NCI-H82 treated with DMSO at 0.1 percent for 48 hours (cell line): ENCODE data around the gene RAI14.
"Not testable (repeated sequence)": the region's sequence is repeated elsewhere in the genome, so short reads cannot be mapped to it uniquely, and the experiment has no call there.

Experiments
- DNase-seq: peaks from one replicate; lab custom pipeline; 2025; ENCODE audit not compliant: unreplicated experiment; lab: John Stamatoyannopoulos, UW

The RAI14 gene

GRCh38 chr5:34758514-34758913 is 102.4 kb downstream of the RAI14 start:
- DNase-seq, result no peak

GRCh38 chr5:34759213-34759612 is 103.1 kb downstream of the RAI14 start:
- not testable (repeated sequence) for DNase-seq

DNA sequence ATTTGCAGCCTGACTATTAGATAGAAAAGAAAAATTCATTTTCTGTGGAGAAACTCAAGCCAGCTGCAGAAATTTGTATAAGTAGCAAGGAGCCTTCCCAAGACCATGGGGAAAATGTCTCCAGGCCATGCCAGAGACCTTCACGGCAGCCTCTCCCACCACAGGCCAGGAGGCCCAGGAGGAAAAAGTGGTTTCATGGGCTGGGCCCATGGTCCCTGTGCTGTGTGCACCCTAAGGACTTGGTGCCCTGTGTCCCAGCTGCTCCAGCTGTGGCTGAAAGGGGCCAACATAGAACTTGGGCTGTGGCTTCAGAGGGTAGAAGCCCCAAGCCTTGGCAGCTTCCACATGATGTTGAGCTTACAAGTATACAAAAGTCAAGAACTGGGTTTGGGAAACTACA is 109.5 kb downstream of the RAI14 start:
- DNase-seq, result no peak

- DNase-seq, result no peak
Observed at GRCh38 chr5:34767180-34767579, 111.1 kb downstream of the RAI14 start.

GRCh38 chr5:34770486-34770885 is 114.4 kb downstream of the RAI14 start:
- no peak for DNase-seq

- no peak for DNase-seq
Observed at GRCh38 chr5:34771076-34771475, 114.9 kb downstream of the RAI14 start.

GRCh38 chr5:34772267-34773098 is 116.4 kb downstream of the RAI14 start:
- DNase-seq, result no peak

DNA sequence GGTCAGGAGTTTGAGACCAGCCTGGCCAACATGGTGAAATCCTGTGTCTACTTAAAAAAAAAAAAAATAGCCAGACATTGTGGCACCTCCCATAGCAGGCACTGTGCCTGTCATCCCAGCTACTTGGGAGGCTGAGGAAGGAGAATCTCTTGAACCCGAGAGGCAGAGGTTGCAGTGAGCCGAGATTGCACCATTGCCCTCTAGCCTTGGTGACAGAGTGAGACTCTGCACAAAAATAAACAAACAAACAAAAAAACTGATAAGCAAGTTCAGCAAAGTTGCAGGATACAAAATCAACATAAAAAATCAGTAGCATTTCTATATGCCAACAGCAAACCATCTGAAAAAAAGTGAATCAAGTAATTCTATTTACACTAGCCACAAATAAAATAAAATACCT is 118.0 kb downstream of the RAI14 start:
- no peak for DNase-seq

GRCh38 chr5:34774678-34775077 is 118.5 kb downstream of the RAI14 start:
- DNase-seq, result not testable (repeated sequence)

DNA sequence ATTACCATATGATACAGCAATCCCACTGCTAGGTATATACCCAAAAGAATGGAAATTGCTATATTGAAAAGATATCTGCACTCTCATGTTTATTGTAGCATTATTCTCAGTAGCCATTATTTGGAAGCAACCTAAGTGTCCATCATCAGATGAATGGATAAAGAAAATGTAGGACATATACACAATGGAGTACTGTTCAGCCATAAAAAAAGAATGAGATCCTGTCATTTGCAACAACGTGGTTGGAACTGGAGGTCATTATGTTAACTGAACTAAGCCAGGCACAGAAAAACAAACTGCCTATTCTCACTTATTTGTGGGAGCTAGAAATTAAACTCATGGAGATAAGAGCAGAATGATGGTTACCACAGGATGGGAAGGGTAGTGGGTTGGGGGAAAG is 119.8 kb downstream of the RAI14 start:
- DNase-seq, result no peak

DNA sequence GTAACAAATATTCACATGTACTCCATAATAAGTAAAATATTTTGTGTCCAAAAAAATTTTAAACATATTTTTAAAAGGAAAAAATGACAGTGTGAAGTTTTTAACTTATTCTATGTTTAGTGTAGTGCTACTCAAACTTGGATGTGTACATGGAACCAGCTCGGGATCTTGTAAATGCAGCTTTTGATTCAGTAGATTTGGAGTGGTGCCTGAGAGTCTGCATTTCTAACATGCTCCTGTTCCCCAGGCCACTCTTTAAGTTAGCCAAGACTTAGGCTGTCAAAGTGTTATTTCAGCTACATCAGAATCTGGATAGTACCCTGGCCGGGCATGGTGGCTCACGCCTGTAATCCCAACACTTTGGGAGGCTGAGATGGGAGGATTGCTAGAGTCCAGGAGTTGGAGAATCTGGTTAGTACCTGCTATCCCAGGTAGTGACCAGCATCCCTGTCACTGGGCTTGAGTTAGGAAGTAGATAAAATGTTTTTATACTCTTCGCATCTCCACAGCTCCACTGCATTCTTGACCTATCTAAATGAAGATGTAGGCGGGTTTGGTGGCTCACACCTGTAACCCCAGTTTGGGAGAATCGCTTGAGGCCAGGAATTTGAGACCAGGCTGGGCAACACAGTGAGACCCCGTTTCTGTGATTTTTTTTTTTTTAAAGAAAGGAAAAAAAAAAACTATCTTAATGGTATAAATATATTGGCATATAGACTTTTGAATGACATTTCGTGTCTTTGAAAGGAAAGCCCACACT is 122.1 kb downstream of the RAI14 start:
- DNase-seq, result no peak

- peak; percentile 14 for DNase-seq
Observed at GRCh38 chr5:34783892-34784291, 127.8 kb downstream of the RAI14 start.

- no peak for DNase-seq
Observed at GRCh38 chr5:34787035-34787434, 130.9 kb downstream of the RAI14 start.

DNA sequence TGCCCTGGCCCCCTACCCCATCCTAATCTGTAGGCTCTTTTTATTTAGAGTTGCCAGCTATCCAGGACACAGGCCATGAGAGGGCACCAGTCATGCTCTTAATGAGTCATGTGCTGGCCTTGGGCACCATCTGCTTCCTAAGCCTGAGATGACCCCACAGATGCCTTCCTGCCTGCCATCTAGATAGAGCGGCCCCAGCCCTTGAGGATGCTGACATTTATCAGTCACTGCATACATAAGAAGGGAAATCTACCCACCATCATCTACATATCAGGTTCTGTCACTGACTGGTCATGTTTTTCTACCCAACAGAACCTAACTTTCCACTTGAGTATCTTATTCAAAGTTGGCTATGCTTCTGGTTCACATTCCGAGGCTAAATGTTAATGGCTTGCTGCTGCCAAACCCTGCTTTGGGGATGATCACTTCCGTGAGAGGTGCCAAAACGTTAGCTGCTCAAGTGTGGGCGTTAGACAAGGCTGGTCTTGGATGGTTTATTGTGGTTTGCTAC is 132.9 kb downstream of the RAI14 start:
- DNase-seq, result peak; percentile 1

DNA sequence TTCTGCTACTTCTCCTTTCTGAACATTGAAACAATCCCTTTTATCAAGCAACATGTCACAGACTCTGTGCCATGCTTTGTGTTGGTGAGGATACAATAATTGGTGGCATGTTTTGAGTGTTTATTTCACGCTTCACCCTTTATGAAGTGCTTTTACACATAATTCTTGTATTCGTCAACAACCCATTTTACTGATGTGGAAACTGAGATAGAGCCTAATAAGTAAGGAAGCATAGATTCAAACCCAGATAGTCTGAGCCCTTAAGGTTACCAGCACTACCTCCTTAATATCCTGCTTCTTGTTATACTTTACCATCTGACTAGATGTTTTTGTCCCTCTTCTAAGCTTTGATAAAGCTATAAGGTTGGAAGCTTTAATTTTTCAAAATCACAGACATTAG is 133.5 kb downstream of the RAI14 start:
- DNase-seq, result no peak

GRCh38 chr5:34790069-34790468 is 133.9 kb downstream of the RAI14 start:
- DNase-seq, result no peak

DNA sequence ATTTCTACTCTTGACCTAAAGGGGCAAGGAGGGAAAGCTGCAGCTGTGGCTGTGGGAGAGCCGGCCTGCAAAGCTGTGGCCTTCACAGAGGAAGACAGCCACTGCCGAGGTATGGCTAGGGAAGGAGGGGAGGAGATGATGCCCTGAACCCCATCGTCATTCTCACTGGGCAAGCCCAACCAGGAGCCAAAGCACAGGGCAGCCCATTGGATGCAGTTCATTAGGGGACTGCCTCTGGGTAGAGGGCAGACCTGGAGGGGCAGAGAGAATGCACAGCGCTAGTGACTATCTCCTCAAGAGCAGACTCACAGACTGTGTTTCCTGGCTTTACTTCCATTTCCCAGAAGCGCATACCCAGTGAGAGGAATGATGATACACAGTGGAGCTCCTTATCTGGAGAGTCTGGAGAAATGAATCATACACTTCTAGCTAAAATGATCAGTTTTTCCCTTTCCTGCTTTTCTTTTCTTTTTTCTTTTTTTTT is 135.7 kb downstream of the RAI14 start:
- no peak for DNase-seq

DNA sequence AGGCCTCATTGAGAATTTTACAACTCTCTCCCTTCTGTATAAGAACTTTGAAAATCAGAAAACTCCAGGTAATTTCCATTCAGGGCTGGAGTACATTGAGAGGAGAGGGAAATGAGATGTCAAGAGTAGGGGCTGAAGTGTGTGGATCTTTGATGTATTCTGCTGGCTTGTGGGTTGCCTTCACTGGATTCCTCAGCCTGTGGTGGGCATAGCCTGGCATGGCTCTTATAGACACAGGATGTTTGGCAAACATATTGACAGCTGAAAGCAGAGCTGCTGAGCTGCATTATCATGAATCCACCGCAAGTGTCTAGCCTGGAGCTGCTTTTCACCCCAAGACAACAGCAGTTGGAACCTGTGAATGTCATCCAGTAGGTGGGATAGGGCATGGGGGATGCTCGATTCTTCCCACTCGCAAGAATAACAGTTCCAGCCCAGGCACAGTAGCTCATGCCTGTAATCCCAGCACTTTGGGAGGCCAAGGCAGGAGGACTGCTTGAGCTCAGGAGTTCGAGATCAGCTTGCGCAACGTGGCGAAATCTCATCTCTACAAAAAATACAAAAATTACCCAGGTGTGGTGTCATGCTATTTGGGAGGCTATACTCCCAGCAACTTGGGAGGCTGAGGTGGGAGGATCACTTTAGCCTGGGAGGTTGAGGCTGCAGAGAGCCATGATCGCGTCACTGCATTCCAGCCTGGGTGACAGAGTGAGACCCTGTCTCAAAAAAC is 146.9 kb downstream of the RAI14 start:
- no peak for DNase-seq

DNA sequence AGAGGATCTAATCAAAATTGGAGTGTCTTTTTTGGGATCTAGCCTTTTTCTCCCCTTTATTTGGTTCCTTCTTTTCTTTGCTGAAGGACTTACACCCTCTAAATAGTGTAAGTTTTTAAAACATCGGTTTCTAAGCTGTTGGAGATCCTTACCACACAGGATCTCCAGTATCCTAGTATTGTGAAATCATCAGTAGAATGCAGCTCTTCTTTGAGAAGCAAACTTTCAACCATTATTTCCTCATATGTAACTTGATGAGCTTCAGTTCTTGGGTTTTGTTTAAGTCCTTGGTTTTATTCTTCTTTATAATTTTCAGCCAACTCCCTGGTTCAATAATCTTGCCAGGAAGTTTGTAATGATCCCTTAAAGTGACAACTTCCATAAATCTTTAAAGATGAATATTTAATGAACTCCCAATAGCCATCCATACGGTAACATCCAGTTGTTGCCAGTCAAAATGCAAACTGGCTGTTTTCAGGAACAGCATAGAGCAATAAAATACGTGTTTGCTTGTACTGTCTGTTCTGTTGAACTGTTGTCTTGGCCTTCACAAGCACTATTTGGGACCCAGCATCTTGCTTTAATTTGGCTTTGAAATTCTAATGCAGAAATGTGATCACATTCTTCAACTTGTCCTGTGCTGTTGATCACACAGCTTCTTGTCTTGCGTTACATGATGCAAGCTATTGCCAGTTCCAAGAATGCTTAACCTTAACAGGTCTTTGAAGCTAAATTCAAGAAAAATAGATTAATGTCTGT is 148.0 kb downstream of the RAI14 start:
- DNase-seq, result no peak

DNA sequence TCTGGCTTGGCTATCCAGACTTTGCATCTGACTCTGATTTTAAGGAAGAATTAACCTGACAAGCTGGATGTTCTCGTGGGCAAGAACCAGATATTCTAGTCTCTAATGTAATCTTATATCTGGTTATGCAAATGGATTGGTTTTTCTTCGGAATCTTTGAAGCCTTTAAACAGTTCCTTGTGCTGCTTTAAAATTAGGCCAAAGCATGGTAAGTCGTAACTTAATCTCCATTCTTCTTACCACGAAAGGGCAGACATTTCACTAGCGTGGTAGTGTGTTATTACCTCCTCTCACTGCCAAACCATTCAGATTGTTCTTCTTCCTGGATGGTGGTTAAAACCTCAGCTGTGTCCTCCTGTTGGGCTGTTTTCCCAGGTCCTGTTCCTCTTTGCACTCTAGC is 148.8 kb downstream of the RAI14 start:
- DNase-seq, result no peak

GRCh38 chr5:34806532-34806931 is 150.4 kb downstream of the RAI14 start:
- no peak for DNase-seq
